HEK293T (cell line): ENCODE data around the gene NRG2.

Source experiments
- CTCF ChIA-PET: fragments of 350-600 bp; formaldehyde crosslinking; extraction: SDS; loops from one replicate; lab custom pipeline; 2021; ENCODE audit warnings: antibody characterized with exemption, inconsistent platforms; lab: Yijun Ruan, JAX
- POLR2A ChIA-PET: fragments of 350-600 bp; formaldehyde crosslinking; extraction: SDS; loops from one replicate; lab custom pipeline; 2020; ENCODE audit warnings: antibody characterized with exemption, inconsistent platforms; lab: Yijun Ruan, JAX
- DNase-seq: peaks from one replicate; pipeline ENCODE4 v3.0.0; 2012; ENCODE audit warnings: mixed read lengths; ENCODE audit errors: extremely low spot score
- ARNT ChIP-seq: fragments of 450-650 bp; IDR thresholded peaks from 2 replicates; pipeline ENCODE4 v1.6.1; 2017; ENCODE audit warnings: mild to moderate bottlenecking
- BHLHE40 ChIP-seq: fragments of 450-650 bp; IDR thresholded peaks from 2 replicates; pipeline ENCODE4 v1.6.1; 2016; ENCODE audit warnings: mild to moderate bottlenecking, moderate library complexity, borderline replicate concordance
- CTBP1 ChIP-seq: fragments of 450-650 bp; IDR thresholded peaks from 2 replicates; pipeline ENCODE4 v1.6.1; 2016; ENCODE audit warnings: borderline replicate concordance
- ELF4 ChIP-seq: fragments of 450-650 bp; IDR thresholded peaks from 2 replicates; pipeline ENCODE4 v1.6.1; 2017; ENCODE audit warnings: antibody characterized with exemption
- FOXA1 ChIP-seq: fragments of 450-650 bp; IDR thresholded peaks from 2 replicates; pipeline ENCODE4 v1.6.1; 2016; ENCODE audit warnings: mild to moderate bottlenecking
- FOXK2 ChIP-seq: fragments of 450-650 bp; IDR thresholded peaks from 2 replicates; pipeline ENCODE4 v1.6.1; 2016; ENCODE audit warnings: mild to moderate bottlenecking
- FOXM1 ChIP-seq: fragments of 450-650 bp; IDR thresholded peaks from 2 replicates; pipeline ENCODE4 v1.6.1; 2017; ENCODE audit warnings: mild to moderate bottlenecking, borderline replicate concordance
- HDGF ChIP-seq: fragments of 450-650 bp; IDR thresholded peaks from 2 replicates; pipeline ENCODE4 v1.6.1; 2017; ENCODE audit warnings: antibody characterized with exemption, borderline replicate concordance
- L3MBTL2 ChIP-seq: fragments of 450-650 bp; conservative IDR thresholded peaks from 2 replicates; pipeline ENCODE4 v1.6.1; 2016; ENCODE audit warnings: mild to moderate bottlenecking
- LEF1 ChIP-seq: fragments of 450-650 bp; IDR thresholded peaks from 2 replicates; pipeline ENCODE4 v1.6.1; 2017; ENCODE audit warnings: mild to moderate bottlenecking, borderline replicate concordance
- NFRKB ChIP-seq: fragments of 450-650 bp; IDR thresholded peaks from 2 replicates; pipeline ENCODE4 v1.6.1; 2016; ENCODE audit warnings: mild to moderate bottlenecking, moderate library complexity
- PKNOX1 ChIP-seq: fragments of 450-650 bp; IDR thresholded peaks from 2 replicates; pipeline ENCODE4 v1.6.1; 2016
- SP1 ChIP-seq: fragments of 450-650 bp; IDR thresholded peaks from 2 replicates; pipeline ENCODE4 v1.6.1; 2017
- SUZ12 ChIP-seq: fragments of 450-650 bp; IDR thresholded peaks from 2 replicates; pipeline ENCODE4 v1.6.1; 2016; ENCODE audit warnings: mild to moderate bottlenecking
- TARDBP ChIP-seq: fragments of 450-650 bp; IDR thresholded peaks from 2 replicates; pipeline ENCODE4 v1.6.1; 2016
- ZNF384 ChIP-seq: fragments of 450-650 bp; IDR thresholded peaks from 2 replicates; pipeline ENCODE4 v1.6.1; 2016

The NRG2 gene

GRCh38 chr5:139804800-139805397, 238.2 kb downstream of the NRG2 start:
- CTCF ChIA-PET: no interaction called here
- no peak for DNase-seq
- POLR2A ChIA-PET: no interaction called here
- TF ChIP-seq ELF4 (no peak), SP1 (no peak), HDGF (no peak), BHLHE40 (no peak), LEF1 (no peak), SUZ12 (no peak), FOXA1 (no peak), ARNT (no peak), PKNOX1 (no peak), TARDBP (no peak), FOXM1 (no peak), ZNF384 (no peak), FOXK2 (no peak), L3MBTL2 (no peak), NFRKB (no peak), CTBP1 (no peak)

GRCh38 chr5:139803978-139804377, 239.1 kb downstream of the NRG2 start:
- ChIA-PET POLR2A (no interaction called here), CTCF (no interaction called here)
- no peak for TF ChIP-seq FOXA1
- TF ChIP-seq HDGF: no peak
- TF ChIP-seq LEF1: no peak
- no peak for TF ChIP-seq CTBP1
- TF ChIP-seq L3MBTL2: no peak
- TF ChIP-seq SP1: no peak
- TF ChIP-seq FOXK2: no peak
- TF ChIP-seq NFRKB: no peak
- no peak for TF ChIP-seq BHLHE40
- TF ChIP-seq PKNOX1: no peak
- TF ChIP-seq ZNF384: no peak
- TF ChIP-seq ARNT: no peak
- no peak for TF ChIP-seq FOXM1
- no peak for TF ChIP-seq TARDBP
- TF ChIP-seq ELF4: no peak
- no peak for TF ChIP-seq SUZ12
- no peak for DNase-seq

GRCh38 chr5:139799359-139799758, 243.7 kb downstream of the NRG2 start:
- POLR2A ChIA-PET: no interaction called here
- no peak for DNase-seq
- CTCF ChIA-PET: interaction anchor here (1.5 to 1.9 kb wide), 2 partner anchors 12 to 169 kb away, joined by 4 to 8 read pairs; no protein-coding TSS in a partner anchor
- TF ChIP-seq ZNF384 (no peak), LEF1 (no peak), ARNT (no peak), PKNOX1 (no peak), FOXK2 (no peak), SP1 (no peak), ELF4 (no peak), NFRKB (no peak)

- CTCF ChIA-PET: interaction anchor here (1.4 to 1.9 kb wide), 3 partner anchors 12 to 169 kb away, joined by 4 to 8 read pairs (median 5); no protein-coding TSS in a partner anchor
- POLR2A ChIA-PET: no interaction called here
- DNase-seq: no peak
- TF ChIP-seq FOXM1 (no peak), CTBP1 (no peak), HDGF (no peak), ZNF384 (no peak), FOXA1 (no peak), BHLHE40 (no peak), ELF4 (no peak), SUZ12 (no peak), FOXK2 (no peak), ARNT (no peak), TARDBP (no peak), L3MBTL2 (no peak), SP1 (no peak), PKNOX1 (no peak), NFRKB (no peak), LEF1 (no peak)
Observed at GRCh38 chr5:139798883-139799282, 244.2 kb downstream of the NRG2 start.

GRCh38 chr5:139797856-139798510, 245.1 kb downstream of the NRG2 start:
- no peak for TF ChIP-seq ELF4
- TF ChIP-seq SP1: no peak
- no peak for TF ChIP-seq BHLHE40
- no peak for TF ChIP-seq NFRKB
- no peak for TF ChIP-seq PKNOX1
- no peak for TF ChIP-seq FOXA1
- DNase-seq: no peak
- ChIA-PET POLR2A (no interaction called here), CTCF (interaction anchor here (0.8 to 3.5 kb wide), 5 partner anchors 11 to 171 kb away, joined by 3 to 12 read pairs (median 4); no protein-coding TSS in a partner anchor)
